DND-41 (cell line): ENCODE results near the gene C1orf21.

Experiments
- ATAC-seq: fragments of 200-7000 bp; cut with Tn5 transposase; 3 replicates; pipeline ENCODE4 v1.9.1; 2021; ENCODE audit warnings: low read depth; ENCODE audit not compliant: insufficient read depth
- DNase-seq: peaks from one replicate; pipeline ENCODE4 v3.0.0-alpha.2; 2020
- H2AFZ ChIP-seq: 2 replicates; pipeline ENCODE4 v1.6.0; 2012; ENCODE audit warnings: low read depth, low read length
- H3K27ac ChIP-seq: 2 replicates; pipeline ENCODE4 v1.5.1; 2012; ENCODE audit warnings: low read length, inconsistent platforms
- H3K27me3 ChIP-seq: fragments of 200-600 bp; sonication (generic); 2 replicates; pipeline ENCODE4 v1.6.0; 2012; ENCODE audit warnings: low read length, mild to moderate bottlenecking, inconsistent platforms; ENCODE audit not compliant: insufficient read depth, poor library complexity
- H3K36me3 ChIP-seq: 2 replicates; pipeline ENCODE4 v1.5.1; 2012; ENCODE audit warnings: low read length, inconsistent platforms; ENCODE audit not compliant: insufficient read depth
- H3K4me1 ChIP-seq: 2 replicates; pipeline ENCODE4 v1.5.1; 2012; ENCODE audit warnings: mild to moderate bottlenecking, low read length; ENCODE audit not compliant: insufficient read depth
- H3K4me2 ChIP-seq: 2 replicates; pipeline ENCODE4 v1.6.0; 2012; ENCODE audit warnings: mild to moderate bottlenecking, moderate library complexity, low read length, inconsistent platforms; ENCODE audit not compliant: insufficient read depth
- H3K4me3 ChIP-seq, 2 experiments: fragments of 200-600 bp in 1 of 2; shearing (Covaris generic) in 1 of 2; 2 replicates each; pipeline ENCODE4 v1.5.1; 2012 to 2016; ENCODE audit warnings: inconsistent platforms in 2 of 2, low read length in 2 of 2, mild to moderate bottlenecking in 2 of 2, low read depth in 1 of 2, moderate library complexity in 1 of 2
- H3K79me2 ChIP-seq: 2 replicates; pipeline ENCODE4 v1.6.0; 2012; ENCODE audit warnings: low read length, inconsistent platforms; ENCODE audit not compliant: insufficient read depth
- H3K9ac ChIP-seq: 2 replicates; pipeline ENCODE4 v1.6.0; 2012; ENCODE audit warnings: low read depth, mild to moderate bottlenecking, inconsistent platforms, low read length, moderate library complexity
- H3K9me3 ChIP-seq: 2 replicates; pipeline ENCODE4 v1.5.1; 2012; ENCODE audit warnings: low read length, moderate library complexity, mild to moderate bottlenecking, inconsistent platforms; ENCODE audit not compliant: insufficient read depth, severe bottlenecking
- H4K20me1 ChIP-seq: 2 replicates; pipeline ENCODE4 v1.6.0; 2012; ENCODE audit warnings: low read length; ENCODE audit not compliant: insufficient read depth
- CTCF ChIP-seq: IDR thresholded peaks from 2 replicates; pipeline ENCODE4 v1.5.1; 2012; ENCODE audit warnings: borderline replicate concordance, low read length, moderate library complexity, mild to moderate bottlenecking; ENCODE audit not compliant: poor library complexity, severe bottlenecking; ENCODE audit errors: extremely low read depth
- EZH2 ChIP-seq: IDR thresholded peaks from 3 replicates; pipeline ENCODE4 v1.6.1; 2012; ENCODE audit warnings: borderline replicate concordance, low read depth, mild to moderate bottlenecking, moderate library complexity, low read length, inconsistent platforms; ENCODE audit not compliant: severe bottlenecking

Gene C1orf21

GRCh38 chr1:184542291-184542690 lies 155.5 kb downstream of the C1orf21 start:
- no peak for ATAC-seq
- H3K4me2 ChIP-seq, result no peak overlapping the region
- H3K27me3 ChIP-seq, result no peaks in the 10 kb centered on the region
- H3K4me1 ChIP-seq, result no peaks in the 10 kb centered on the region
- no peaks in the 10 kb centered on the region for H3K36me3 ChIP-seq
- H3K79me2 ChIP-seq, result no peaks in the 10 kb centered on the region
- H3K9ac ChIP-seq, result no peak overlapping the region
- no peak for DNase-seq
- H3K9me3 ChIP-seq, result no peaks in the 10 kb centered on the region
- H2AFZ ChIP-seq, result no peak overlapping the region
- no peak overlapping the region for H3K27ac ChIP-seq
- no peak overlapping the region for H3K4me3 ChIP-seq
- TF ChIP-seq EZH2 (no peak), CTCF (no peak)
- H4K20me1 ChIP-seq, result no peaks in the 10 kb centered on the region

GRCh38 chr1:184545601-184546000 lies 158.8 kb downstream of the C1orf21 start:
- no peak overlapping the region for H3K27ac ChIP-seq

GRCh38 chr1:184552446-184552845 lies 165.6 kb downstream of the C1orf21 start:
- TF ChIP-seq CTCF (no peak), EZH2 (no peak)
- H3K79me2 ChIP-seq, result no peaks in the 10 kb centered on the region
- no peak overlapping the region for H3K27ac ChIP-seq
- H3K4me1 ChIP-seq, result no peaks in the 10 kb centered on the region
- no peak overlapping the region for H3K9ac ChIP-seq
- no peak overlapping the region for H2AFZ ChIP-seq
- DNase-seq (no peak), ATAC-seq (no peak)
- H3K4me2 ChIP-seq, result no peak overlapping the region
- H3K36me3 ChIP-seq, result no peaks in the 10 kb centered on the region
- no peaks in the 10 kb centered on the region for H3K9me3 ChIP-seq
- H3K4me3 ChIP-seq, result no peak overlapping the region
- no peaks in the 10 kb centered on the region for H3K27me3 ChIP-seq
- no peaks in the 10 kb centered on the region for H4K20me1 ChIP-seq

More at GRCh38 chr1:184545601-184546000, 158.8 kb downstream of the C1orf21 start:
- H4K20me1 ChIP-seq, result no peaks in the 10 kb centered on the region
- H3K4me3 ChIP-seq, result no peak overlapping the region
- no peak overlapping the region for H2AFZ ChIP-seq
- no peaks in the 10 kb centered on the region for H3K4me1 ChIP-seq
- DNase-seq (no peak), ATAC-seq (no peak)
- H3K9ac ChIP-seq, result no peak overlapping the region
- H3K4me2 ChIP-seq, result no peak overlapping the region
- H3K36me3 ChIP-seq, result no peaks in the 10 kb centered on the region
- no peaks in the 10 kb centered on the region for H3K27me3 ChIP-seq
- no peaks in the 10 kb centered on the region for H3K9me3 ChIP-seq
- no peaks in the 10 kb centered on the region for H3K79me2 ChIP-seq
- TF ChIP-seq CTCF, result no peak
- no peak for TF ChIP-seq EZH2

GRCh38 chr1:184553845-184554244 lies 167.0 kb downstream of the C1orf21 start:
- ATAC-seq (no peak), DNase-seq (no peak)
- no peaks in the 10 kb centered on the region for H4K20me1 ChIP-seq
- H3K4me3 ChIP-seq, result no peak overlapping the region
- H3K79me2 ChIP-seq, result no peaks in the 10 kb centered on the region
- no peaks in the 10 kb centered on the region for H3K27me3 ChIP-seq
- no peak for TF ChIP-seq EZH2
- TF ChIP-seq CTCF, result no peak
- H3K4me2 ChIP-seq, result no peak overlapping the region
- H3K36me3 ChIP-seq, result no peaks in the 10 kb centered on the region
- no peaks in the 10 kb centered on the region for H3K9me3 ChIP-seq
- H3K4me1 ChIP-seq, result no peaks in the 10 kb centered on the region
- no peak overlapping the region for H2AFZ ChIP-seq
- no peak overlapping the region for H3K27ac ChIP-seq
- no peak overlapping the region for H3K9ac ChIP-seq
